ENCODE data around the gene CDH10.

- TF ChIP-seq HMGXB4 (CRISPR knock-in tag; IDR thresholded peaks at IDR 0.05; ENCODE audit: borderline replicate concordance) (no peak), CTCF (IDR thresholded peaks at IDR 0.05) (no peak), RFX5 (IDR thresholded peaks at IDR 0.05) (no peak), ZFP36 (IDR thresholded peaks at IDR 0.05; ENCODE audit: borderline replicate concordance, partially characterized antibody) (no peak), CBX2 (IDR thresholded peaks at IDR 0.05; ENCODE audit: borderline replicate concordance, low read depth) (no peak), USF2 (IDR thresholded peaks at IDR 0.05) (no peak)
Observed at GRCh38 chr5:24539613-24540012, 105.2 kb downstream of the CDH10 start.

All from A549 (cell line).